Adrenal gland (tissue), 12 donors: ENCODE data around the gene JOSD2. TPM values are rescaled to one million over a fixed set of nuclear protein-coding genes. Genes with fewer than 3 reads are reported as not detected.

Source experiments
- DNase-seq, 7 donors: peaks; one replicate each; pipeline ENCODE4 v3.0.0-alpha.2; 2019 to 2020
- H3K27ac ChIP-seq, 5 donors: fragments of 200-600 bp; sonication (generic) in 4 of 5; 1 replicate in 3 of 5; 2 replicates in 2 of 5; pipeline versions ENCODE4 v1.5.1 to v1.8.0; 2016 to 2020; ENCODE audit warnings: mild to moderate bottlenecking in 1 of 5
- H3K27me3 ChIP-seq: fragments of 200-600 bp; 2 replicates; pipeline ENCODE4 v1.8.0; 2021
- H3K36me3 ChIP-seq, 2 donors: fragments of 200-600 bp; replicated peaks in 1 of 2; 1 replicate in 1 of 2; 2 replicates in 1 of 2; pipeline versions ENCODE4 v1.5.1 to v1.8.0; 2018 to 2022
- H3K4me1 ChIP-seq, 2 donors: fragments of 200-600 bp; replicated peaks in 1 of 2; 1 replicate in 1 of 2; 2 replicates in 1 of 2; pipeline versions ENCODE4 v1.5.1 to v1.8.0; 2018 to 2021
- H3K4me3 ChIP-seq, 4 donors: fragments of 200-600 bp; sonication (generic) in 3 of 4; one replicate each; pipeline ENCODE4 v1.5.1; 2016 to 2018
- H3K9me3 ChIP-seq, 3 donors: fragments of 200-600 bp; sonication (generic) in 1 of 3; replicated peaks in 1 of 3; 1 replicate in 2 of 3; 2 replicates in 1 of 3; pipeline versions ENCODE4 v1.5.1 to v1.8.0; 2016 to 2021
- POLR2A ChIP-seq, 2 donors: fragments of 450-650 bp; IDR thresholded peaks; one replicate each; pipeline ENCODE4 v1.6.1; 2017; ENCODE audit warnings: antibody characterized with exemption in 2 of 2, mild to moderate bottlenecking in 2 of 2, moderate library complexity in 1 of 2
- WGBS, 4 donors: extraction: QIAGEN DNeasy Blood & Tissue Kit in 2 of 4; methylation state at CpG; one replicate each; pipeline versions ENCODE4 v1.1.5 to v1.1.7; 2013 to 2017; 5-methylcytosine and 5-hydroxymethylcytosine counted together
- intact Hi-C, 2 donors: fragments of 100-400 bp; cut with DNase I; formaldehyde crosslinking; loops; one replicate each; pipeline versions ENCODE4 v1.14.1 to v1.15.0; 2022 to 2023
- polyA plus RNA-seq, 3 donors: library from polyadenylated mRNA; stranded (reverse); fragments of 200-250 nt in 2 of 3; fragments of 350-450 nt in 1 of 3; fragmentation: Illumina TruSeq in 1 of 3; extraction: RNeasy Lipid Tissue Mini Kit (QIAGEN cat#74804) in 1 of 3; gene quantifications; one replicate each; pipeline ENCODE4 v1.2.3, GENCODE V29; 2013 to 2014
- total RNA-seq, 9 donors: library from RNA; depleted of rRNA in 4 of 9; stranded (reverse); fragments of >200 nt in 4 of 9; fragments of 120-200 nt in 1 of 9; fragmentation: NEBNext Ultra II Directional in 1 of 9; extraction: Animal tissue kit (Norgen Biotek cat#: 25700) in 1 of 9; gene quantifications; one replicate each; pipeline versions ENCODE4 v1.1.0 to v1.2.4, GENCODE V29; 2013 to 2023
- TF ChIP-seq, protein P1 (sequence below), 6 experiments: fragments of 450-650 bp in 4 of 6; fragments of 200-600 bp in 2 of 6; sonication (generic) in 1 of 6; IDR thresholded peaks; 1 replicate in 5 of 6; 2 replicates in 1 of 6; pipeline versions ENCODE4 v1.5.1 to v1.8.0; 2016 to 2021; ENCODE audit warnings: antibody characterized with exemption in 6 of 6, mild to moderate bottlenecking in 2 of 6, moderate library complexity in 1 of 6
- donor health status: healthy with polysubstance abuse.
- donor health status: Bipolar disorder and iron deficiency.
- donor health status: DM: yes; HTN: yes; CAD: no.
- donor health status: DM: no; HTN: no; CAD: no.
- donor health status: DM: no; HTN: no; CAD: no.
- donor health status: DM: yes; HTN: yes; CAD: no.

Gene JOSD2
- total and polyA plus RNA-seq, 12 donors = 1.2 to 70.9 (median 36.6) TPM

DNA sequence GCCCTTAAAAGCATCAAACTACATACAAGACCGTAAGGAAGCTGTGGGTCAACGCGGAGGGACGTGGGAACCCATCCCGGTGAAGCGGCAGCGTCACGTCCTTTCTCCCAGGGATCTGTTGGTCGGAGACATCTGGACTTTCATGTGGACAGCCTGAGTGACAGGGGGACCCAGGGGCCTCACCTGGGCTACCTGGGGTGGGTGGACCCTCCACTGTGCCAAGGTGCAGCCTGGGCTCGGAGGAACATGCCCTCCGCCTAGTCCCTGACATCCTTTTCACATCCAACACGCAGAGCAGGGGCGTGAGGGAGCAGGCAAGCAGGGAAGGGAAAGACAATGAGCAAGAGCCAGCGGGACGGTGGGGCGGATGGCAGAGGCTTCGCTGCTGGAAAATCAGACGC, 20.6 kb downstream of the JOSD2 start:
- peaks cover 12% of the 10 kb centered on the region for H3K27me3 ChIP-seq
- H3K9me3 ChIP-seq = no peaks in the 10 kb centered on the region
- 94 to 96% (median 94%) methylated on average over 18 of the region's 18 CpGs for WGBS, 4 donors
- DNase-seq = no peak
- no peak overlapping the region for H3K4me3 ChIP-seq
- H3K27ac ChIP-seq = no peak overlapping the region
- no peaks in the 10 kb centered on the region for H3K4me1 ChIP-seq
- TF ChIP-seq, protein P1, sequence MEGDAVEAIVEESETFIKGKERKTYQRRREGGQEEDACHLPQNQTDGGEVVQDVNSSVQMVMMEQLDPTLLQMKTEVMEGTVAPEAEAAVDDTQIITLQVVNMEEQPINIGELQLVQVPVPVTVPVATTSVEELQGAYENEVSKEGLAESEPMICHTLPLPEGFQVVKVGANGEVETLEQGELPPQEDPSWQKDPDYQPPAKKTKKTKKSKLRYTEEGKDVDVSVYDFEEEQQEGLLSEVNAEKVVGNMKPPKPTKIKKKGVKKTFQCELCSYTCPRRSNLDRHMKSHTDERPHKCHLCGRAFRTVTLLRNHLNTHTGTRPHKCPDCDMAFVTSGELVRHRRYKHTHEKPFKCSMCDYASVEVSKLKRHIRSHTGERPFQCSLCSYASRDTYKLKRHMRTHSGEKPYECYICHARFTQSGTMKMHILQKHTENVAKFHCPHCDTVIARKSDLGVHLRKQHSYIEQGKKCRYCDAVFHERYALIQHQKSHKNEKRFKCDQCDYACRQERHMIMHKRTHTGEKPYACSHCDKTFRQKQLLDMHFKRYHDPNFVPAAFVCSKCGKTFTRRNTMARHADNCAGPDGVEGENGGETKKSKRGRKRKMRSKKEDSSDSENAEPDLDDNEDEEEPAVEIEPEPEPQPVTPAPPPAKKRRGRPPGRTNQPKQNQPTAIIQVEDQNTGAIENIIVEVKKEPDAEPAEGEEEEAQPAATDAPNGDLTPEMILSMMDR (IDR thresholded peaks at IDR 0.05) = no peak
- no peak for TF ChIP-seq POLR2A (IDR thresholded peaks at IDR 0.05)
- intact Hi-C loops = no loop called here
- H3K36me3 ChIP-seq = no peaks in the 10 kb centered on the region

DNA sequence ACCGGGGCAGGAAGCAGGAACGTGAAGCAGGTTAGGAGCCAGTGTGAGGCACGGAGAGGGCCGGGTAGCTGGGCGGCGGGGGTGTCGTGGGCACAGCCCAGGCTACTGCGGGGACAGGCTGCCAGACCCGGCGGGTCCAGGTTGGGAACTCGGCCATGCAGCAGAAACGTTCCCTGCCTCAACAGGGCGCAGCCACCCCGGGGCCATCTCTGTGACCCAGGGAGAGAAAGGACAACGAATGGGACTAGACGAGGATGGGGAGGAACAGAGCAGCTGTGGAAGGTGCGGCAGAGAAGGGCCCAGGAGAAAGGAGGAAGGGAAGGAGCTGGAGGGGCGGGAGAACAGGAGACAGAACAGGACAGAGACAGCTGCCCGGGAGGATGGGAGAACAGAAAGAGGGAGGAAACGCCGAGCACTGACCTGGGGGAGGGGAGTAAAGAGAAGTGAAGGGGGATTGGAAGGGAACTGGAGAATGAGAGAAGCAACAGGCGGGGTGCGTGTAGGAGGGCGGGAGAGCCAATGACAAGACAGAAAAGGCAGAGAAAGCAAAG, 21.5 kb downstream of the JOSD2 start:
- TF ChIP-seq POLR2A (IDR thresholded peaks at IDR 0.05) = no peak
- TF ChIP-seq, protein P1 (IDR thresholded peaks at IDR 0.05) = no peak
- peaks cover 12% of the 10 kb centered on the region for H3K27me3 ChIP-seq
- H3K4me1 ChIP-seq = no peaks in the 10 kb centered on the region
- no peaks in the 10 kb centered on the region for H3K9me3 ChIP-seq
- H3K4me3 ChIP-seq = no peak overlapping the region
- H3K36me3 ChIP-seq = no peaks in the 10 kb centered on the region
- H3K27ac ChIP-seq = no peak overlapping the region
- intact Hi-C loops = no loop called here
- no peak for DNase-seq
- 41 to 52% (median 50%) methylated on average over 23 to 24 of the region's 24 CpGs for WGBS, 4 donors

DNA sequence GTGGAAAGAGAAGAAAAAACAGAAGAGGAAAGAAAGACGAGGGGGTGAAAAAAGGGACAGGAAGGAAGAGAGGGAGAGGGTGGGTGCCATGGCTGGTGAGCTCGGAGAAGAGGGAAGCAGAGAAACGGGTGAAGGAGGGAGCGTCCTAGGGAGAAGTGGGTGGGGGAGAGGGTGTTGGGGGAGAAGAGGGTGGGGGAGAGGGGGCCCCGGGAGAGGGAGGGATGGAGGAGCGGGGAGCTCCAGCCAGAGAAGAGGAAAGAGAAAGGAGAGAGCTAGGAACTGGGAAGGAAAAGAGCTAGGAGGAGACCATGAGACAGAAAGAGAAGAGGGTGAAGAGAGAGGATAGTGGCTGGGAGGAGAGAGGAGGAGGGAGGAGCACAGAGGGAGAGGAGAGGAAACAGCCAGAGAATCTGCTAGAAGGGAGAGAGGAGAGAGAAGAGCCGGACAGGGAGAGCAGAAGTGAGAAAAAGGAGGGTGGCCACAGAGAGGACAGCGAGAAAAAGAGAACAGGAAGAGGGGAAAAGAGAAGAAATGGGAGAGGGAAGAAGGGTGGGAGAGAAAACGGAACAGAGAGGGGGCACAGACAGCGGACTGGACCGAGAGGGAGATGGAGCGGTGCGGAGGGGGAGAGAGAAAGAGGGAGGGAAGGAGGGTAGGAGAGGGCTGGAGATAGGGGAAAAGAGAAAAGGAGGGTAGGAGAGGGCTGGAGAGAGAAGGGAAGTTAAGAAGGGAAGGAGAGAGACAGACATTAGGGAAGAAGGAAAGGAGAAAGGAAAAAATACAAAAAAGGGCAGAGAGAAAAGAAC, 22.4 kb downstream of the JOSD2 start:
- Histone ChIP-seq H3K27me3 (peaks cover 12% of the 10 kb centered on the region), H3K36me3 (peaks cover 0 to 1% of the 10 kb centered on the region in 2 donors), H3K4me3 (no peak overlapping the region), H3K27ac (no peak overlapping the region), H3K9me3 (no peaks in the 10 kb centered on the region), H3K4me1 (no peaks in the 10 kb centered on the region)
- 20 to 27% (median 23%) methylated on average over 13 of the region's 13 CpGs for WGBS, 4 donors
- DNase-seq = no peak
- TF ChIP-seq POLR2A (IDR thresholded peaks at IDR 0.05) = no peak
- TF ChIP-seq, protein P1 (IDR thresholded peaks at IDR 0.05) = no peak
- intact Hi-C loops = no loop called here

DNA sequence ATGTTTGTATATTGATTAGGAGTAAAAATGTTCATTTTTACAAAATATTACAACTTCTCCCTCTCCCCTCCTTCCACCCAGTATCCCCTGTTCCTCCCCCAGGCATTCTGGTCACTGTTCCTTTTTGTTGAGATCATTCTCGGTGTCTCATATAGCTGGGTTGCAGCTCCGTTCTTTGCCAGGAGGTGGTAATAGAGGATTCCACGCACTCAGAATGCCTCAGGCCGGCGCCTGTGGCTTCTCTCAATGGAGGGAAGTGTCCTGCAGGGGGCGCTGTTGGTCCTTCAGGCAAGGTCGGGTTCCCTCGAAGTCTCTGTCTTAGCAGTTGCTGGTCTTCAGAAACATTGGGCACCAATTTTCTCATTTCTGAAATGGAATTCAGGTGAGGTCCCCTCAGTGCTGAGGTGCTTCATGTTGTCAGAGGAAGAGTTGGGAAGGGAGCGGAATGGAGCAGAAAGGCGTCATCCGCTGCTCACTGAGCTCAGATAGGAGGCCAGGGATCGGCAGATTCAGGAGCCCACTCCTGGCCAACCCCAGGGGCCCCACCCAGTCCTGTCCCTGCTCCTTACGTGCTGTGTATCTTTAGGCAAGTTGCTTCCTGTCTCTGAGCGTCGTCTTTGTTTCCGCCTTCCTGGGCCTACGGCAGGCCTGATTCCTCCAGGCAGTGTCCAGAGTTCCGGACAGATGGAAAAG, 24.0 kb downstream of the JOSD2 start:
- DNase-seq = peak in 1 of 7 donors; percentile 47
- H3K9me3 ChIP-seq = no peaks in the 10 kb centered on the region
- H3K4me3 ChIP-seq = no peak overlapping the region
- peaks cover 0 to 10% of the 10 kb centered on the region in 2 donors for H3K36me3 ChIP-seq
- peaks cover 12% of the 10 kb centered on the region for H3K27me3 ChIP-seq
- intact Hi-C loops = no loop called here
- WGBS, 4 donors = 71 to 76% (median 73%) methylated on average over 18 of the region's 18 CpGs
- no peaks in the 10 kb centered on the region for H3K4me1 ChIP-seq
- TF ChIP-seq, protein P1 (IDR thresholded peaks at IDR 0.05) = peak in 2 of 6 experiments; percentile 22 to 27
- TF ChIP-seq POLR2A (IDR thresholded peaks at IDR 0.05) = no peak
- no peak overlapping the region for H3K27ac ChIP-seq
